HUDEP-2 (cell line): ENCODE measurements around the gene TUT1.

ENCODE experiments used
- DNase-seq, 76 experiments: peaks; one replicate each; lab custom pipeline; 2025; ENCODE audit not compliant: unreplicated experiment in 76 of 76; lab: John Stamatoyannopoulos, UW

The TUT1 gene

DNA sequence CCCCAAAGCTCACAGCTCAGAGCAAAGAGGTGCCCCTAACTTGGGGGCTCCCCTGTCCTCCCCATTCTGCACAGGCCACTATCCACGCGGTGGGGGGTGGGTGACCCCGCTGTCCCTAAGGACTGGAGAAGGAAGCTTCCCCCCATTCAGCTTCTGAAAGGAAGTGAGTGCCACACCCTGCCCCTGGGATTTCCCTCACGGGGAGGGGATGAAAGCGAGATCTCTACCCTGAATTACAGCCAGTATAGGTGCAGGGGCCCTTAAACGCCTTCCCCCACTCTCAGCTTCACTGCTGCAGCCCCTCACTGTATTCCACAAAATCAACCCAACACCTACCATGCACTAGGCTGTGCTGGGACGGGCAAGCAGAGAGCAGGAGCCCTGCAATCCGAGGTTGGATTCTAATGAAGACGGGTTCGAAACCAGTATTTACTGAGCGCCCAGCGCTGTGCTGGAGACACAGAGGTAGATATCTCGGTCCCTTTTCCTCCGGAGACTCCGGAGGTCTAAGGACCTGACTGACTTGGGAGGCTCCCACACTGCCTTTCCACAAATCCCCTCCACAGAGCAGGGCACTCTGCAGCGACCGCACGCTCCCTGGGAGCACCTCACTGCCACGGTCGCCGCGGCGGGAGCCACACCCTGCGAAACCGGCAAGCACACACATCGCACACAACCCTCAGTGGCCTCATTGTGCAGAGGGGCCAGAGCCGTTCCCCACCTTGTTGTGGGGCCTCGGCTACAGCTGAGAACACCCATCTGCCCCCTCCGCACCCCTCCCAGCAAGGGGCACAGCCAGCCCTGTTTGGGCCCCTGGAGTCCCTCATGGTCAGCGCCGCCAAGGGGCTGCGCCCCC, 46.5 kb downstream of the TUT1 start:
- DNase-seq = peak in 19 of 76 experiments; percentile 10 to 35 (median 23)

DNA sequence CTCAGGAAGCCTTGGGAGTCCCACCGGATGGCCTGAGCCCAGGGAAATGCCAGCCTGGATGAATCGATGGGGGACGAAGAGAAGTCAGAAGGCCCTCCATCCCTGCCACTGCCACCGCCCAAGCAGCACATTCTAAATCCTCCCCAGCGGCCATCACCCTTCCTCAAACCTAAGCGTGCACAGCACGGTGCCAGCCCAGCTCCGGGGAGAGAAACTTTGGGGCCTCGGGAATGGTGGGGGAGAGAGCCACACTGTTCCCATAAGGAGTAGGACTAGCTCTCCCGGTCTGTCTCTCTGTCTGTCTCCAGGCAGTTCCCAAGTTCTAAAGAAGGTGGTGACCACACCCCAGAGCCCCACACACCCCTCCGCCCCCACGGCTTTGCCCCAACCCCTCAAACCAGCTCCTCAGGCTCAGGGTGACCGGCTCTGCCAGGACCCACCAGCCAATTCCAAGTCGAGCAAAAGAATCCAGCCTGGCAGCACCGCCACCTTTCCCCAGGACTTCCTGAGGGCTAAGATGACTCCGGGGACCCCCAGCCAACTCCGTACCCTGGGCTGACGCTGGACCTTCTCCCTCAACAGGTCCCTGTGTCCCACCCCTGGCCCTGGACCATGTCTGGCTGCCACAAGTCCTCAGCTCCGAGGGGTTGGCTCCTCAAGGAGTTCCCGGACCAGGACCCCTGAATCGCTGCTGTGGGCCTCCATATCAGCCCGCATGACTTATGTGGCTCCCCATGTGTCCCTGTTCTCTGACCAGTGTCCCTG, 47.5 kb downstream of the TUT1 start:
- peak in 1 of 76 experiments; percentile 22 for DNase-seq

DNA sequence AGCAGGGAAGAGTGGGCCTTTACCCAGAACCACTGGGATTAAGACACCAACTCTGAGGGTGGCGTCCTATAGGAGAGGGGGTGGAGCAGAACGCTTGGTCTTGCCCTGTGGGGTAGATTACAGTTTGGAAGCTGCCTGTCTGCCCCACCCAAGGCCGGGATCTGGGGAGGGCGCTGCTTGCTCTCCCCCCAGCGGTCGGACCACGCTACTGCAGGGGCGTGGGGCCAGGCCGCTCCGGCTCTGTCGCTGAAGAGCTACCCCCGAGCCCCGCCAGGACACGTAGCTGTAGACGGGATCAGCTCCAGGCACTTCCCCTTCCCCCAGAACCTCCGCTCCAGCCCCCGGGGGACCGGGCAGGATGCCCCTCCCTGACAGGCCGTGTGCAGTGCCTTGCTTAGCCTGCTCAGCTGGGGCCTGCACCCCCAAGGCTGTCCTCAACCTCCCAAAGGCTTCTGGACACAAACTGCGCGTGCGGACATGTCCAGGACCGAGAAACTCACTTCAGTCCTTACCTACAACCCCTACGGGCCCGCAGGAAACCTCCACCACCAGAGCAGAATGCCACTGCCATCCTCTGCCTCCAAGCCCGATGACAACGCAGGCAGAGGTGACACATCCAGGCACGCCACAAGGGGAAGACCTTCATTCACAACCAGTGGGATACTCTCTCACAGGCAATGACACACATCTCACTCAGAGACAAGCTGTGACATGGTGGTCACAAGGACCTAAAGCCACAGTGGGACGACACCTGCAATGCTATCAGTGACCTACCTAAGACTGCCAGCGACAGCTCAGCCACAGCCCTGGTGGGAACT, 48.4 kb downstream of the TUT1 start:
- peak in 71 of 76 experiments; percentile 29 to 91 (median 77) for DNase-seq

DNA sequence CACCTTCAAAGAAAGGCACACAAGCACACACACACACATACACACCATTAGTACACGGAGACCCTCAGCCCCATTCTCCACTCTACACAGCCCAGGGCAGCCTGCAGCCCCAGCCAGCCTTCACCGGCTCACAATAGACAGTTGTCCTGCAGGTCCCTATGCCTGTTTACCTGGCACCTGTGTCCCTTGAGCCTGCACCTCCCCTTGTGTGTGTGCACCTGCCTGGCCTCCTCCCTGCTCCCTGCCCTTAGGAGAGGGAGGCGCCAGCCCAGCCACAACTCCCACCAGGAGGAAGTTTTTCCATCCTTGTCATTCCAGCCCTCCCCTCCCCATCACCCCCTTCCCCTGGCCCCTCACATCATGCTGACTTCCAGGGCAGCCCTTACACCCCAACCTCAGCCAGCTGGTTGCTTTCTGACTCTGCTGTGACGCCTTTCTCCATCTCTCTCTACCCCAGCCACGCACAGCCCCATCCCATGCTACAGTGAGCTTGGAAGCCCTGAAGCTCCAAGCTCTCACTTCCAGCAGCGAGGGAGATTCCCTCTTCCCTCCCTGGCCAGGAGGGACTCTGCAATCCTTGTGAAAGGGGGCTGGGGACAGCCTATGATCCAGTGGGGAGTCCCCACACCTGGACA, 49.1 kb downstream of the TUT1 start:
- no peak for DNase-seq

DNA sequence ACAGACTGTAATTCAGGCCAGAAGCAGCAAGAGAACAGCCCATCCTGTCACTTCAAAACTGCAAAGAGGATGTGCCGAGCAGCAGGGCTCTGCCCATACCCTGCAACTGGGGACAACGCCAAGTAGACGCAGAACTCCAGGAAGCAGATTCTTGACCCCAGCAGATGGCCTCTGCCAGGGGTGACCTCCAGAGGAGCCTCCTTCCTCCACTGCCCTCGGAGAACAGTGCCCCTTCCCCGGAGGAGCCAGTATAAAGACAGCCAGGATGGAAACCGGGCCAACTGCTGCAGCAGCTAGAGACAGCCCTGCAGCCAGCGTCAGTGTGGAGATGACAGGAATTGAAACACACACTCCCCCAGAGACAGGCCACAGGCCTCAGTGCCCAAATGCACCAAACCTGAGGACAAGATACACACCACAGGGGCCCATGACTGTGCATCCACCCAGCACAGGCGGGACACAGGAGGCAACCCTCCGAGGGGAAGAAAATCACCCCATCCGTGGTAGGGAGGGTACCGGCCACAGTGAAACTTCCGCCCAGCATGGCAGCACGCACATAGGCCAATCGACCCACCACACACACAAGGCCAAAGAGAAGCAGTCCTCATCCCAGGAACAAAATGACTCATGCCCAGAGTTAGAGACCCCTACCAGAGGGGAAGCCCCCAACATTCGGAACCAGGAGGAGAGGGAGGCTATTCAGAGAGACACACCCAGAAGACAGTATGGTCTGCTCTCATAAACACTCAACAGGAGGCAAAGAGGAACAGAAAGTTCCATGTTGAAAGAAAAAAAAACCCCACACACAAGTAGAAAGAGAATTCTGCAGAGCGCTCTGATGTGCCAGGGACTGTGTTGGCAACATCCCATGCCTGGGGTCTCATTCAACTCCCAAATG, 50.3 kb downstream of the TUT1 start:
- DNase-seq = peak in 4 of 76 experiments; percentile 10 to 26 (median 20)

DNA sequence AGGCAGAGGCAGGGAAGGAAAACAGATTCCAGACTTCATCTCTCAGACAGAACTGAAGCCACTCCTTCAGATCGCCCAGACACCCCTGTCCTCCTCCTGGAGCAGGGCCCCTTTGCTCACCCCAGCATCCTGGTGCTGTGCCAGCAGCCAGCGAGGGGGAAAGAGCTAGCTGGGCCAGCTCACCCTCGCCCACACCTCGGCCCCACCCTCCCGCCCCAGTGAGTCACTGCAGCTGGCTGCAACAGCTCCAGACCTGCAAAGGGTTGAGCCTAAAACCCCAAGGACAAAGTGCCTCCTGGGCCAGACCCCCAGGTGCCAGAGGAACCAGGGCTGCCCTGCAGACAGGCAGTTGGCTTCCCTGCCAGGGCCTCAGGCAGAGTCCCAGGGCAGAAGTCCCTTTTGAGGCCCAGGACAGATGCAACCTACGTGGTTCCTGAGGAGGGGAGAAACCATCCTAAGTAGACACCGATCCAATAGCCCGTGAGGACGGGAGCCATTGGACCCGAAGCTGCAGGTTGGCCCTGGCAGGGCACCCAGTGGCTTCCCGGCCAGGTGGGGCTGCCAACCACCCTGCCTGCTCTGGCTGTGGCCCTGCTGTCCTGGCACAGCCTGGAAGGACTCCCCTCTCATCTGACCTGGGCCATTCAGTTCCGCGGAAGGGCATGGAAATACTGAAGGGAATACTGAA, 51.9 kb downstream of the TUT1 start:
- peak in 70 of 76 experiments; percentile 25 to 94 (median 79) for DNase-seq

DNA sequence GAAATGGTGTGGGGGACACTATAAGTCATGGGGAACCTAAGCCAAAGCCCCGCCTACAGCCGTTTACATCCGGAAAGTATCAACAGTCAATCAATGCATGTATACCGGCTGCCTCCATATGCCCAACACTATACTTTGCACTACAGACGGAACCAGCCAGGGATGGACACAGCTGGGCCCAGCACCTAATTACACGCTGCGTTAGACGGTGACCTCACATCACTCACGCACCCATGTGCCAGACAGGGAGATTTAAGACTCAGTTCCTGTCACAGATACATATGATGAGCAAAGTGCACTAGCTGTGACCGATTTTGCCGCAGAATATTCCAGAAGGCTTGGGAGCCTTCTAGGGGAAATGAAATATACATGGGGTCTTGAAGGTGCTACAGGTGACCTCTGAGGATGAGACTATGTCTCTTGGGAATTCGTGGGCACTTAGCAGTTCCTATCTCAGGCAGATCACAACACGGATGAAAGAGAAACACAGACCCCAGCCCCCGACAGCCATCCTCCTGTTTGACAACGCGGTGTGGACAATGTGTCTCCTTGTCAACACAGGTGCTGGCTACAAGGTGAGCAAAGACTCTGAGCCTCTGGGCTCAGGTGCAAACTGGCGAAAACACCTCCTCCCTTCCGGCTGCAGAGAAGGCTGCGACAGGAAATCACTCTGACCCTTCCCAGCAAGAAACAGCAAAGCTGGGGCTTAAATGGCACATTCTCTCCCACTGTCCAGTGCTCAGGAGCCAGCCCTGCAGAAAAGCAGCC, 52.7 kb downstream of the TUT1 start:
- no peak for DNase-seq

DNA sequence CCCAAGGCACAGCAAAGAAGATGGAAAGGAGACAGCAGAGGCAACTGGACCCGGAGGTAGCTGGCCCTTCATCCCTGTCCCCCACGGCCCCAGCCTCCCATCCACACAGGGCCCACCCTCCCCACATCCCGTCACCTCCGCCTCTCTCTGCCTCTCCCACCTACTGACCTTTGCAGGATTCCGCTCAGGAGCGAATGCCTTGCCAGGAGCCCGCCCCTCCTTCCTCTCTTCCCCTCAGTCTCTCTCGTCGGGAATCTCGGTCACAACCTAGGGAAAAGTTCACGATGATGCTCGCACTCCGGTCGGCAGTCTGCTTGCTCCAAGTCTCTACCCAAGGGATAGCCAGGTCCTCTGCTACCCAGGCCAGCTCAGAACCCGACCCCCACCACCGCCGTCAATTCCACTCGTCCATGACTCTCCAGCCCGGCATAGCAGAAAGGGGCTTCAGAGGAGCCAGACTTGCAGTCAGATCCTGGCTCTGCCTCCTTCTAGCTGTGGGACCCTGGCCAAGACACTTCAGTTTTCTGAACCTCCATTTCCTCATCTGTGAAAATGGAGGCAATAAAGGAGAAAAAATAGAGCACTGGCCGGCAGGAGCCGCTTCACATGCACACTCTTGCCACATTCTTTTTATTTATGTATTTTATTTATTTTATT, 54.9 kb downstream of the TUT1 start:
- DNase-seq = no peak

DNA sequence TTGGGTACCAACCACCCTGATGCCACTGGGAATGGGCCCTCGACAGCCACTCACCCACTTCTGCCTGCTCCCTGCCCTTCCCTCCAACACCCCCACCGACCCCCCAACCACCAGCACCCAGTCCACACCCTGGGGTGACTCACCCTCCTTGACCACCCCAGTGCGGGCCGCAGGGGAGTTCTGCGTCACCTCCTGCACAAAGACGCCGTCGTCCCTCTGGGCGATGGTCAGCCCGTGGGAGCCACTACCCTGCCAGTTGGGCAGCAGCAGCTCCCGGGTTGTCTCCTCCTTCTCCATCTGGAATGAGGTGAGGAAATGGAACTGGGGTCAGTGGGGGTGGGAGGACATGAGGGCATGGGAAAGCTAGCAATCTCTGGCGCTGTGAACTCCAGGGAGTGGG, 55.5 kb downstream of the TUT1 start:
- no peak for DNase-seq

DNA sequence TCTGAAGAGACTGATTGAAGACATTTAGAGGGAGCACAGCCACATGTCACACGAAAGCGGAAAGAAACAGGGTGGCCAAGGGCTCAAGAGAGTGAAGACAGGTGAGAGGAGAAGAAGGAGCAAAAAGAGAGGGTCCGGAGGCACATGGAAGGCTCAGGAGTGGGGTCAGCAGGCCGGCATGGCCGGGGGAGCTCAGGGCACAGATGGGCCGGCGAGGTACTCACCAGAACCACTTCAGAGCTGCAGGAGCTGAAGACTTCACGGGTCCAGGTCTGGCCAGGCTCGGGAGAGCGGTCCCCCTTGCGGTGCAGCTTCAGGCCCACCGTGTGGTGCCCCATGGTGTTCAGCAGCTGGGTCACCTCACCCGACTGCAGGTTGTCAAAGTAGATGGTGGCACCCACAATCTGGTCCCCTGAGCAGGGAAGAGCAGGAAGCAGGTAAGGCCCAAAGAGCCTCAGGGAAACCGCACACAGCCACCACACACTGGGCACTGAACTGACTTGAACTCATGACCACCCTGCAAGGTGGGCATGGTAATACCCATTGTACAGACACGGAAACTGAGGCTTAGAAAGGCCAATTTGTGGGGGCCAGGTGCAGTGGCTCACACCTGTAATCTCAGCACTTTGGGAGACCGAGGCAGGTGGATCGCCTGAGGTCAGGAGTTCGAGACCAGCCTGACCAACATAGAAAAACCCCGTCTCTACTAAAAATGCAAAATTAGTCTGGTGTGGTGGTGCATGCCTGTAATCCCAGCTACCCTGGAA, 56.4 kb downstream of the TUT1 start:
- no peak for DNase-seq

DNA sequence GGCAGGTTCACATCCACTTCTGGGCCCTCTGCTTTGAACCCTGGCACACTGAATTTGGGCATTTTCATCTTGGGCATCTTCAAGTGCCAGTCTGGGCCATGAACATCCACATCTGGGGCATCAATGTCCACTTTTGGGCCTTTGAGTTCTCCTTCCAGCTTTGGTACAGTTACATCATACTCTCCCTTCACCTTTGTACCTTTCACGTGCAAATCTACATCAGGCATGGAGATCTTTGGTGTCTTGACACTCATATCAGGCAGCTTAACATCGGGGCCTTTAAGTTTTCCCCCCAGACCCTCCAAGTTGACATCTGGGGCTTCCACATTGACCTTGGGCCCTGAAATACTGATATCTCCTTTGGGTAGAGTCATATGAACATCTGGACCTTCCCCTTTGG, 59.2 kb downstream of the TUT1 start:
- DNase-seq = no peak
